ENCODE results near the gene PTPRD.

PTPRD gene

DNA sequence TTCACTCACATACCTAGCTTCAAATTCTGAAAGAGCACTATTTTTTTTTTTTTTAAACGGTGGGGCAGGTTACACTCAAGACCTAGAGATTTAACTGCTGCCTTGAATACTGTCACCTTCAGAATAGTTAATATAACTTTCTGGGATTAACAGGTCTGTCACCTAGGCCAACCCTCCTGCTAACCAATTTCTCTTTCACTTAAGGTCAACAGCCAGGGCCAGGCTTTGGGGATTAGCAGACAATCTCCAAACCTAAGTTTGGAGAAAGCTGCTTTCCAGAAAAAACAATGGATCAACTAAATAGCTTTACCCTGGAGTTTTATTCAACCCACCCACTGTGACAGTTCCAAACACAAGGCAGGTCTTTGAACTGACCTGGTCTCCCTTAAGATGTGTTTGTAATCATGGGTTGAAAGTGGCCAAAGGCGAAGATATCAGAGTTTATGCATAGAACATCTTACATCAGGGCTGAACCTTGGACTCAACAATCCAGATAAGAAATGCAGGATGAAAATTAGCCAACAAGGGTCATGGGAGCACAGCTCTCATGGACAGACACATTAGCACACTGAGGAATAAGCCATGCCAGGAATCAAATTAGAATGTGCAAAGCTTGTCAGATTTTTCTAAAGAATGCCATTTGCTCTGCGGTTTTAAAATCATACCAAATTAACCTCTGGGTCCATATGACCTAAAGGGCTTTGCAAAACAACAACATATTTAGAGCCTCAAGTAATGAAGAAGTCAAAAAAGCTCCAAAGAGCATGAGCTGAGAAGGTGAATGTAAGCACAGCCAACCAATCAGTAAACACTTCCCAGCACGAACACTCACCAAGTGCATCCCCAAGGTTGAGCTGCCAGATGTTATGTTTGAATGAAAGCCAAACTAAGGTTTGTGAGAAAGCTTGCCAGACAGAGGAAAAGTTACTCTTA lies 2274.7 kb downstream of the PTPRD start:
- DNase-seq: no peak

DNA sequence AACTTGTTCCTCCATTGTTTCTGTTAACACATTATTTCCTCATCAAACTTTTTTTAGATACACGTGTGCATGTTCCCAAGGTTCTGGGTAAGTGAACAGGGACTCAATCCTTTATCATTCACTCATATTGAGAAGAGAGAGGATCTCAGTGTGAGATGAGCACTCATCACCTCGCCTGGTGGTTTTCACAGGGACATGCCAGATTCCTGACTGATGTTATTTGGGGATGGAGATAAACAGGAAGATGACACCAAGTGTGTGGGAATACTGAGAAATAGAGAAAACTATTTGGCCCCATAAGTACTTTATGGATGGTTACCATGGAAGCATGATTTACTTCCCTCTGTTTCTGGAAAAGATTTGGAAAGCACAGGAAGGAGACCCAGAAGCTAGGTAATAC lies 2279.9 kb downstream of the PTPRD start:
- DNase-seq: no peak

DNA sequence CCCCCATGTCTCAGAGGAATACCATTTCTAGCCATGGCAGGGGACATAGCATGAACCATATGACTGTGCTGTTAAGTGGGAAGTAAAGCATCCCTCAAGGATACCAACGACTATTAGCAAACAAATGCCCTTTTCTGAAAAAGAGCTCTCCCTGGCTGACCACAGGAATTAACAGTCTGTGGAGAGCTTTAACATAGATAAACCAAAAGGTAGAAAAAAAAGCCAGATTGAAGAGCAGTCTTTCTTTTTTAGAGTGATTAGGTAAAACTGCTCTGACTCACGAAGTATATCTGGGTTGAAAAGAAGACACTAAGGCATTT lies 2280.5 kb downstream of the PTPRD start:
- no peak for DNase-seq

DNA sequence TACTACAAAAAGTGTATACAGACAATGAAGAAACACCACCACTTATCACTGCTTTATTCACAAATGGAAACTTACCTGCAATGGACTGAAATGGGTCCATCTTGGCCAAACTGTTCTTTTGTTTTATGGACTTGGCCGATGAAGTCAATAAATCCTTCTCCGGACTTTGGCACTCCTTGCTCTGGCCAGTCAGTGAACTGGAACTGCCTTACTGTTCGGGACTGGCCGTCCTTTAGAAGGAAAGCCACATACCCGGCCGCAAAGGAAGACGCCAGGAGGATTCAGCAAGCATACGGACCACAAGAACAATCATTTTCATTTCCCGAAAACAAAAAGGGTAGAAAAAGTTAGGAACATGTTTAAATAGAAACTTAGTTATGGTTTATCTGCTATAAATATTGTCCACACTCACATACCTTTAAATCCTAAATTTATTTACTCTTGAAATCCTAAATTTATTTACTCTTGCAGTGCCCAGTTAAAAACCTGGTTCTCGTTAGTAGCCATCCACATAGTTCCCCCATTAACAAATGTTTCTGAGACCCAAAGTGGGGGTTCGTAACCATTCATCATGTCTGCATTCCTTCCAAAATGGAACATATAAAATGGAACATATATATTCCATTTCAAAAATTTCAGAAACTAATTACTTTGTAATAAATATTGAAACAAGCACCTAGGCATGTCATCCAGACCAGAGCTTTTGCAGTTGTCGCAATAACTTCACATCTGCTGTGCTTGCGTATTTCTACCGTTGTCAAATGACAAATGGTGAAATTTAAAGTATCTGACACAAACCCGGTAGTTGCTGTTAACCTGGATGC lies 2281.1 kb downstream of the PTPRD start:
- no peak for DNase-seq

DNA sequence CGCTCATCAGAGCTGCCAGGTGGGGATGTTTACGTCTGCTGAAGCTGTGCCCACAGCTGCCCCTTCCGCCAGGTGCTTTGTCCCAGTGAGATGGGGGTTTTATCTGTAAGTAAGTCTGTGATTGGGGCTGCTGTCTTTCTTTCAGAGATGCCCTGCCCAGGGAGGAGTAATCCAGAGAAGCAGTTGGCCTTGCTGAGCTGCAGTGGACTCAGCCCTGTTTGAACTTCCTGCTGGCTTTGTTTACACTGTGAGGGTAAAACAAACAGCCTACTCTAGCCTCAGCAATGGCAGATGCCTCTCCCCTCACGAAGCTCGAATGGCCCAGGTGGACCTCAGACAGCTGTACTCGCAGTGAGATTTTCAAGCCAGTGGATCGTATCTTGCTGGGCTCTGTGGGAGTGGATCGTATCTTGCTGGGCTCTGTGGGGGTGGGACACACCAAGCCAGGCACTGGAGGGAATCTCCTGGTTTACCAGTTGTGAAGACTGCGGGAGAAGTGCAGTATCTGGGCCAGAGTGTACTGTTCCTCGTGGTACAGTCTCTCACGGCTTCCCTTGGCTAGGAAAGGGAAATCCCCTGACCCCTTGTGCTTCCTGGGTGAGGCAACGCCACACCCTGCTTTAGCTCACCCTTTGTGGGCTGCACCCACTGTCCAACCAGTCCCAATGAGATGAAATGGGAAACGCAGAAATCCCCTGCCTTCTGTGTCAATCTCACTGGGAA lies 2283.1 kb downstream of the PTPRD start:
- DNase-seq: no peak

DNA sequence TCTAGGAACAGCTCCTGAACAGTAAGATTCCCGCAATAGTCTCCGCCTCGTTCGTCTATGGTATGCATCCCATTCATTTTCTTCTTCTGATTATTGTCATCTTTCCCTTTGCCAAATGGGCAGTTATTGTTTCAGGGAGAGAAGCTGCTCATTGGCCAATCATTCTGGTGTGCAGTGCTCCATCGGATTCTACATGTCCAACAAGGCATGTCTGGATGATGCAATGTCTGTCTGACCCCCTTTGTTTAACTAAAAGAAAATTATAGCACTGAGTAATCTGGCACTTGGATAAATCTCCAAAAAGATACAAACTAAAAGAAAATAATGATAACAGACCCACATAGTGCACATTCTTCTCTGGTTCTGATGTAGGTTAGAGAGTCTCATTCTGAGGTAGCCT lies 2297.6 kb downstream of the PTPRD start:
- no peak for DNase-seq

DNA sequence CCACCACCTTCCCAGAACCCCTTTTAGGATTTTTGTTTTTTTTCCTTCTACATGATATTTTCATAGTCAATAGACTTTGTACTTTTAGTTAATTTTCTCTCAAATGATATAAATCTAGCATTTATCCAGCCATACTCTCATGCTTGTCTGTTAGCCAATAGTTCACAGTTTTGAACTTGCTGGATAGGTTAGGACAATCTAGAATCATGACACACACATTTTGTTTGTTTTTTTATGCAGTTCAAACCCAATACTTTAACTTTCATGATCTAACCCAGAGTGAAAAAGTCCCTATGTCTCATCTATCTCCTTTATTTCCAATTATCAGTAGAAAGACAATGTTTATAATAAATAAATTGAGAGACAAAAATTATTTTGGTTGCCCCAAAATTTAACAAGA lies 2303.5 kb downstream of the PTPRD start:
- DNase-seq: no peak

DNA sequence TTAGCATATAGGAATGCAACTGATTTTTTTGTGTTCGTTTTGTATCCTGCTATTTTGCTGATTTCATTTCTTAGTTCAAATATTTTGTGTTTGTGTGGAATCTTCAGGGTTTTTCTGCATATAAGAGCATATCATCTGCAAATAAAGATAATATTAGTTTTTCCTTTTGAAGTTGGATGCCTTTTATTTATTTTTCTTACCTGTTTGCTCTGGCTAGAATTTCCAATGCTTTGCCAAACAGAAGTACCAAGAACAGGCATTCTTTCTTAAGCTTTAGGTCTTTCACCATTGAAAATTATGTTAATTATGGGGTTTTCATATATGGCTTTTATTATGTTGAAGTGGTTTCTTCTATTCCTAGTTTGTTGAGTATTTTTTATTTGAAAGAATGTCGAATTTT lies 2308.1 kb downstream of the PTPRD start:
- no peak for DNase-seq

DNA sequence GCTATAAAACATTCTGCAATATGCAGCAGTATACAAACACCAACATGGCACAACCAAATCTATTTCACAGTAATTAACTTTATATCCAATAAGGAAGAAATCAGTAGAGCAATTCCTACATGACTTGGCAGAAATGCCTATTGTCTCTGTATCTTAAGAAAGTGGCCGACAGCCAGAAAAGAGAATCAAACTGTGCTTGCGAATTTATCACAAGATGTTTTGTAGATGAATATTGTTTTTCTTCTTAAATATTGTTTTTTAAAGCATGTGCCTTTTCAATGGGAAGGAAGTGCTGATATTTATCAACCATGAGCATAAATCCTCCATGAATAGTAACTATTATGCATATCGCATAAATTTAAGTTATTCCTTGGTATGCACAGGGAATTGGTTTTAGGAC lies 2311.5 kb downstream of the PTPRD start:
- DNase-seq: no peak

DNA sequence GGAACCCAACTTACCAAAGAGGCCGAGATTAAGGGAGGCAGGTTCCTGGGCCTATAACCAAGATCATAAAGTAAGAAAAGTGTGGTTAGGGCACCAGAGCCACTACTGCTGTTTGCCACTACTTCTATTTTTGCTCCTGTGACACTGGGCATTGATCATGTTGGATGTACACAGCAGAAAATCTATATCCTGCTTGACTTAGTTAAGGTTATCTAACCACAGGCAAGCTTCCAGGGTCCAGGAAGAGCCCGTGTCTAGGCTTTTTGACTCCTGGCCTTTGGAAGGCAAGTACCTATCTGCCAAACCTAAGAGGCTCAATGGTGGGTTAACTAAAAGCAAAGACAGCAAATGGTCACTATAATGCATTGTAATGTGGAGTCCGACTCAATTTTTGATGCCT lies 2315.8 kb downstream of the PTPRD start:
- no peak for DNase-seq

DNA sequence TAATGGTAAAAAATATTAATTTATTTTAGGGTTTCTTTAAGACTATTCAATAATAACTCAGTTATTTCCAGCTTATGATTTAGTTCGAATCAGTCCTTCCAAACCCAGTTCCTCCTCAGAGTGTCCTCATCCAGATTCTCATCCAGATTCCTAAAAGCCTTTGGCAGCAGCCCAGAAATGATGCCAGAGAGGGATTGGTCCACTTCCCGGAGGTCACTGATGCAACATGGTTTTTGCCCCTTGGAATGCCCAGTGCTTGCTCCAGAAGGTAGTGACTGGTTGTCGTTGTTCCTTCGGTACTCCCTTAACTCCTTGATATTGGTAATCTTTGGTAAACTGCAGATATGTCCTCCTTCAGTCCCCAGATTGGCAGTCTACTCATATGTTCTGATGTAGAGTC lies 2320.1 kb downstream of the PTPRD start:
- no peak for DNase-seq

DNA sequence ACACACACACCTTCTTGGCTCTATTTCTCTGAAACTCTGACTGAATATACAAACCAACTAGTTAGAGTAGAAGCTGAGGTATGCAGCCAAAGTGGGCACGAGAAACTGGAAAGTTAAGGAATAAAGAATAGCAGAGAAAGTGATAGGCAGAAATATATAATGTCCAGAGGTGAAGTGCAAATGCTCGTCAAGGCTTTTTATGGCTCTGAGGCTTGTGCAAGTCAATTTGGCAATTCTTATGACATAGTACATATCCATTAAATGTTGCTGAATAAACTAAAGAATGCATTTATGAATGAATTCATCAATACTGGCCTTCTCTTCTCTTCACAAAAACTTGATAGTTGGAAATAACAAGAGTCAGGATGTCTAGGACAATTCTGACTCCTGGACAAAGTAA lies 2323.1 kb downstream of the PTPRD start:
- no peak for DNase-seq

DNA sequence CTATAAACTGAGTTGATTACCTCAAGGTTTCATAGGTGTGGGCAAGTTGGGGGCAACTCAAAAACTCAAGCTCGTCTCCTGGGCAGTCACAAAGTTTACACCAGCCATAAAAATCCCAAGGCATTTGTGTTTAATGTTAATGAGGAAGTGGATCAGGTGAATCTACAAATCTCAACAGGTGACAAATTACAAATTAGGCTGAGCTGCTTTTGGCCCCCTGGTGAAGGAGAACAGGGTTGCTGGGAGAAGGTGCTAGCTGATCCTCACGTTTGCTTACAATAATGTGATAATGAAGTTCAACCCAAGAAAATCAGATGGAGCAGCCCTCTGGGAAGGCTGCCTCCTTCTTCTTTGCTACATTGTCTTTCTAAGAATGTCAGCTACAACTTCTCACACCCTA lies 2324.8 kb downstream of the PTPRD start:
- DNase-seq: no peak

DNA sequence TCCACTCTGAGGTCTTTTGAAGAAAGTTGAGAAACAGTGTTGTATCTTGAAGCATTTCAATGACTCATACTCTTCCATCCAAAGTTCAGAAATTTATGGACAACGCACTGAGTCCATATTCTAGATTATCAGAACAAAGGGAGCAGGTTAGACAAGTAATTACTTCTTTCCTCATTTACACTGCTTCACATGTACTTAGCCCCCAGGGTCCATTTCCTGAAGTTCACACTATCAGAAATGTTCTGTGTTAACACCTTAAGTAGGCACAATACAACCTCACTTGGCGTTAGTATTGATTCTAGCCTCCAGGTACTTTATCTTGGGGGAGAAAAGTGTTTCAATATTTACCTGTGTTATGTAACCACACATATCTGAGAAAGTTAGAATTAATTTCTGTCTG lies 2325.3 kb downstream of the PTPRD start:
- no peak for DNase-seq

DNA sequence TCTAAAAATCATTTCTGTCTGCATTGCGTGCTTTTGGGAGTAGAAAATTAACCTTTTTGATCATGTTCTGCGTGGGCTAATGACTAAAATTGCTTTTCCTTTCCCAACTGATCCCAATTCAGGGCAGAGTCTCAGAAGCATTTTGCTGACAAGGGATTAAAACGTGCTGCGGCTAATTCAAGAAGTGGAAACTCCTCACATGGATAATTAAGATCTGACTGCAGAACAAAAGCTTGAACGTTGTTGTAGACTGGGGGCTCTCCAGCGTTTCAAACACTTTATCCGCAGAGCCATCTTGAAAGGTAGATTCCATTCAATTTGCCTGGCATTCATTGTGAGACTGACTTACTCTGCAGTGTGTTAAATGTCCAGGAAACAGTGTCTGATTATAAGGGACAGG lies 2327.9 kb downstream of the PTPRD start:
- DNase-seq: no peak

DNA sequence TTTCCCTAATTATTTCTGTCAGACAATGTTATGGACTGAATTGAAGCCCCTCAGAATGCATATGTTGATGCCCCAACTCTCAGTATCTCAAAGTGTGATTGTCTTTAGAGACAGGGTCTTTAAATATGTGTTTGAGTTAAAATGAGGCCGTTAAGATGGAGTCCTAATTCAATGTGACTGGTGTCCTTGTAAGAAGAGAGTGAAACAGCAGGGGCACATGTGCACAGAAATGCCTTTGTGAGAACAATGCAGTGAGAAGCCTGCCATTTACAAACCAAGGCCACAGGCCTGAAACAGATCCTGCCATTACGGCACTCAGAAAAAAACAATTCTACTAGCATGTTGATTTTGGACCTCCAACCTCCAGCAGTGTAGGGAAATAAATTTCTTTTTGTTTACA lies 2330.3 kb downstream of the PTPRD start:
- no peak for DNase-seq

DNA sequence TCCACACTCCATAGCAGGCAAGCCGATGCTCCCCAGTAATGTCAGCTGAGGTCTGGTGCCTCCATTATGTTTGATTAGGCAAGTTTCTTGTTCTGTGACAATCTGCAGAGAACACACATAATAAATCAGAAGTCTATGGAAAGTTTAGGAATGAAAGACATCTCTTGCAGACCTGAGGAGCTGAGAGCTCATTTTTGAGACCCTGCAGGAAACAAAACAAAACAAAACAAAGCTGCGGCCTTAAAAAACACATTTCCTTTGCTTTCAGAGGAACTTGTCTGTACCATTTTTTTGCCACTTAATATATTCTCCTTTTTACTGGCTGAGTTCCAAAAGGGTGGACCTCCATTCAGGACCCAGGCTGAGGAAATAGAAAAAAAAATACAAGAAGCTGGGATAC lies 2332.0 kb downstream of the PTPRD start:
- no peak for DNase-seq

DNA sequence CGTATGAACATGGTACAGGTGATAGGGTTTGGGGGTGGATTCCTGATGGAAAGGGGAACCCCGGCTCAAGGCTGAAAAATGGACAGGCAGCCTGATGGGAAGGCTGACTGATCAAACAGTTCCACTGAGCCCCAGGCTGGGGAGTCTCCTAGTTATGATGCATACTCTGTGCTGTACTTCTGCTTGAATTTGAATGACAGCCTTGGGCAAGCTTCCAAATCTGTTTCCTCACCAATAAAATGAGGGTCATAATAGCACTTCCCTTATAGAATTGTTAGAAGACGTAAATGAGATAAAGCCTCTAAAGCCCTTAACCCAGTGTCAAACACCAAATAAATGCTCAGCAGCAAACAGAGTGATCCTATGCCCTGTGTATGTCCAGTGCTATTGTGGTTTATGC lies 2334.8 kb downstream of the PTPRD start:
- no peak for DNase-seq

DNA sequence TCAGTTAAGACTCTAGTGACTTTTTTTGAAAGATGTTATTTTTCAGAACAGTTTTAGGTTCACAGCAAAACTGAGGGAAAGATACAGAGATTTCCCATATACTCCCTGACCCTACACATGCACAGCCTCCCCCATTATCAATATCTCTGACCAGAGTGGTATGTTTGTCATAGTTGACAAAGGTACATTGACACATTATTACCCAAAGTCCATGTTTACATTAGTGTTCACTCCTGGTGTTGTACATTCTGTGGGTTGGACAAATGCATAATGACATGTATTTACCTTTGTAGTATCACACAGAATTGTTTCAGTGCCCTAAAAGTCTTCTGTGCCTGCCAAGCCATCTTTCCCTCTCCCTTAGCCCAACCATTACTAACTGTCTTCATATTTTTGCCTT lies 2342.6 kb downstream of the PTPRD start:
- DNase-seq: no peak

DNA sequence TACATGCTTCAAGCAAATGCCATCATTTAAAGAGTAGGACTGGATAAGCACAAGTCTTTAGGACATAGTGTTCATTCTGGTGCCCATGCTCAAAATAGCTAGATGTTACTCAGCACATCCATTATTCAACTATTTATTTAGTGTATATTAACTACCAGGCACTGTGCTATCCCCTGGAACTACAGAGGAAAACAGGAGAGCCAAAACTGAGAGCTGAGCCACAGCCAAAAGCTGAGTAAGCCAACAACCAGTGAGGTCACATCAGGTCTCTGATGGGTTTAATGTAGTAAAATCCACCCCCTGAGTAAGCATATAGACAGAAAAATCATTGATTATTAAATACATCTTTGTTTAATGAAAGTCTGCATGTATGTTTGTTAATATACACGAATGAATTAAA lies 2343.9 kb downstream of the PTPRD start:
- no peak for DNase-seq

DNA sequence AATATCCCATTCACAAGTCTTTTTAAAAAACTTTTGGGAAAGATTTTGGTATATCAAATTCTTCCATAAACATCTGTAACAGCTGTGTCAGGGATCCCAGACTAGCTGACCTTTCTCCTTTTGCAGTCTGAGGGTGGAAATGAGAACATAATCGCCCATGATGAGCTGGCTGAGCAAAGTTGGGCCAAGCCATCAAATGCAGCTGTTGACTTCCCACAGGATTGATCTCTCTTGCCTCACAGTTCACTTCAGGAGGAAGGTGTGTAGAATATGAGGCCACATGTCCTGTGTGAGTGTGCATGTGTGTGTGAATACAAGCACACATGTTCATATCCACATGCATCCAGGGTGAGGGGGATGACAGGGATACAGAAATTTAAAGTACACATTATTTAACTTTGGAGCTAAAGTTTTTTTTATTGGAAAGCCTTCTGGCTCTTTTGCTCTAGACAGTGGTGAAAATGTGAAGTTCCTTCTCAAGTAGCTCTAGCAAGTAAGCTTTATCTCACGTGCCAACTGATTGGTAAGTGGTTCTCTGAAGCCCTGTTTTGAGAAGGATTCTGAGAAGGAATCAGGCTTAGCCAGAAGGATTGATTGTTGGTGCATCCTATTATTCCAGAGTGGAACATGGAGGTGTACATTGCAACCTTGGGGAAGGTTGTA lies 2344.5 kb downstream of the PTPRD start:
- DNase-seq: no peak

DNA sequence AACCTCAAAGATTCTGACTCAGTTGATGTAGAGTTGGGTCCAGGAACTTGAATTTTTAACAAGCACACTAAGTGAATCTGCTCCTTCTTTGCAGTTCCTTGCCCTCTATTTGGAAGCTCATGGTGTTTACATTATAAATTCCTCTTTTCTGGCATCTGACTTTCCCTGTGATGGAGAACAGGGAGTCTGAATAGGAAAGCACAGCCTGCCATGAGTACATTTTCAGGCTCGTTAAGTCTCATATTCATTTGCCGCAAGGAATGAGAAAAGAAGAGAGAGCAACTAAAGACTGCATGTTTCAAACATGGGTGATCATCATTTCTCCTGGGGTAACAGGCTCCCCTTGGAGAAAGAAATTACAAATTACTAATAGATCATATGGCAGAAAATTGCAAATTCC lies 2345.2 kb downstream of the PTPRD start:
- no peak for DNase-seq

DNA sequence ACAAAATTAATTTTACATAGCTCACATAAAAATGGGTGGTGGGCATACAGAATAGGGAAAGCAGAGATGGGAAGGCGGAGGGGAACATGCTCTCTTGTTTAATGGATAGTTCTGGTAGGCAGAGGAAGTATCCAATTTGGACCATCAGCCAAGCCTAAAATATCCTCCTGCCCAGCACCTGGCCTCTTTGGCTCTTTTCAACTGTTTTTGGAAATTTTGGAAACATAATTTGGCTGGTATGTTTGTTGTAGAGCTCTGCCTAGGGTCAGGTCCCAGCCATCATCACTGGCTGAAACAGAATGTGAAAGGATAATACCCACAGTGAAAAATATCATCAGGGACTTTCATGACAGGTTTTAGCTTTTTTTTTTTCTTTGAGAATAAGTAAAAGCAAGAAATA lies 2345.9 kb downstream of the PTPRD start:
- no peak for DNase-seq
